Keratinocyte (primary cell): ENCODE results near the gene FGFR3. TPM values are rescaled to one million over a fixed set of nuclear protein-coding genes. Genes with fewer than 3 reads are reported as not detected.

ENCODE experiments used
- DNase-seq: peaks from one replicate; pipeline ENCODE4 v3.0.0-alpha.2; 2011; ENCODE audit warnings: low read depth, missing footprints, low spot score
- FAIRE-seq: peaks from 2 replicates; lab custom pipeline; 2011; peaks lifted over from hg19 to GRCh38; lab: Jason Lieb, UNC
- H2AFZ ChIP-seq: 2 replicates; pipeline ENCODE4 v1.6.0; 2012; ENCODE audit warnings: low read length, control low read depth, inconsistent platforms; ENCODE audit not compliant: control insufficient read depth
- H3K27ac ChIP-seq: 2 replicates; pipeline ENCODE4 v1.5.1; 2011; ENCODE audit warnings: low read length; ENCODE audit not compliant: control insufficient read depth, insufficient read depth
- H3K27me3 ChIP-seq: 3 replicates; pipeline ENCODE4 v1.6.0; 2011; ENCODE audit warnings: low read length; ENCODE audit not compliant: control insufficient read depth, insufficient read depth; ENCODE audit errors: extremely low read depth
- H3K36me3 ChIP-seq, 2 experiments: 2 replicates in 1 of 2; 3 replicates in 1 of 2; pipeline ENCODE4 v1.5.1; 2011; ENCODE audit warnings: low read length in 2 of 2, mild to moderate bottlenecking in 1 of 2; ENCODE audit not compliant: control insufficient read depth in 2 of 2, insufficient read depth in 2 of 2; ENCODE audit errors: extremely low read depth in 1 of 2
- H3K4me1 ChIP-seq: 3 replicates; pipeline ENCODE4 v1.5.1; 2011; ENCODE audit warnings: low read length; ENCODE audit not compliant: control insufficient read depth, insufficient read depth; ENCODE audit errors: extremely low read depth
- H3K4me2 ChIP-seq: 3 replicates; pipeline ENCODE4 v1.6.0; 2011; ENCODE audit warnings: low read depth, low read length; ENCODE audit not compliant: control insufficient read depth, insufficient read depth; ENCODE audit errors: extremely low read depth
- H3K4me3 ChIP-seq, 3 experiments: fragments of 200-600 bp in 1 of 3; sonication (generic) in 1 of 3; 2 replicates in 2 of 3; 3 replicates in 1 of 3; pipeline ENCODE4 v1.5.1; 2011 to 2016; ENCODE audit warnings: low read length in 3 of 3, mild to moderate bottlenecking in 3 of 3, control low read depth in 2 of 3, inconsistent platforms in 1 of 3, low read depth in 1 of 3, mixed read lengths in 1 of 3, mixed run types in 1 of 3, moderate library complexity in 1 of 3; ENCODE audit not compliant: control insufficient read depth in 2 of 3, insufficient read depth in 2 of 3; ENCODE audit errors: extremely low read depth in 1 of 3
- H3K79me2 ChIP-seq: 2 replicates; pipeline ENCODE4 v1.6.0; 2012; ENCODE audit warnings: low read length; ENCODE audit not compliant: control insufficient read depth, insufficient read depth
- H3K9ac ChIP-seq: 3 replicates; pipeline ENCODE4 v1.6.0; 2011; ENCODE audit warnings: low read length; ENCODE audit not compliant: control insufficient read depth, insufficient read depth; ENCODE audit errors: extremely low read depth
- H3K9me1 ChIP-seq: 3 replicates; pipeline ENCODE4 v1.6.0; 2011; ENCODE audit warnings: low read length; ENCODE audit not compliant: control insufficient read depth, insufficient read depth; ENCODE audit errors: extremely low read depth
- H3K9me3 ChIP-seq: 2 replicates; pipeline ENCODE4 v1.5.1; 2012; ENCODE audit warnings: low read depth, low read length; ENCODE audit not compliant: control insufficient read depth
- H4K20me1 ChIP-seq: 3 replicates; pipeline ENCODE4 v1.6.0; 2011; ENCODE audit warnings: low read length; ENCODE audit not compliant: control insufficient read depth, insufficient read depth; ENCODE audit errors: extremely low read depth
- EZH2 ChIP-seq: IDR thresholded peaks from one replicate; pipeline ENCODE4 v1.6.1; 2012; ENCODE audit warnings: inconsistent platforms, mild to moderate bottlenecking, low read length, moderate library complexity
- dilution Hi-C: fragments of 300-500 bp; cut with MboI; formaldehyde crosslinking; loops from one replicate; pipeline ENCODE4 v1.7.0; 2020; ENCODE audit warnings: low sequenced_read_pairs; ENCODE audit not compliant: extremely low pct_ligation_motif_present
- polyA plus RNA-seq, 5 experiments: library from polyadenylated mRNA; depleted of rRNA in 3 of 5; stranded (reverse) in 3 of 5; stranded (forward) in 1 of 5; unstranded in 1 of 5; fragments of >200 nt; gene quantifications; 1 replicate in 1 of 5; 2 replicates in 3 of 5; 3 replicates in 1 of 5; pipeline versions ENCODE4 v1.2.1 to v1.2.3, GENCODE V29; 2011 to 2012; ENCODE audit warnings: missing spikeins in 2 of 5, low read depth in 1 of 5, low replicate concordance in 1 of 5
- TF ChIP-seq, protein P1 (sequence below), 3 experiments: IDR thresholded peaks in 1 of 3; conservative IDR thresholded peaks in 1 of 3; optimal IDR thresholded peaks in 1 of 3; 2 replicates in 2 of 3; 3 replicates in 1 of 3; pipeline versions ENCODE3 to v1.5.1; 2011; ENCODE audit warnings: low read length in 3 of 3, mild to moderate bottlenecking in 3 of 3, moderate library complexity in 2 of 3, control low read depth in 1 of 3, inconsistent platforms in 1 of 3; ENCODE audit not compliant: insufficient read depth in 2 of 3; ENCODE audit errors: extremely low read depth in 1 of 3

FGFR3 gene
- polyA plus RNA-seq, 1 donor (not counting 4 experiments of a cell fraction or from before 2014, with no cell fraction given), result 45.2 TPM

- H4K20me1 ChIP-seq, result no peaks in the 10 kb centered on the region
- no peak overlapping the region for H3K4me2 ChIP-seq
- no peak overlapping the region for H2AFZ ChIP-seq
- TF ChIP-seq EZH2, result no peak
- TF ChIP-seq, protein P1, sequence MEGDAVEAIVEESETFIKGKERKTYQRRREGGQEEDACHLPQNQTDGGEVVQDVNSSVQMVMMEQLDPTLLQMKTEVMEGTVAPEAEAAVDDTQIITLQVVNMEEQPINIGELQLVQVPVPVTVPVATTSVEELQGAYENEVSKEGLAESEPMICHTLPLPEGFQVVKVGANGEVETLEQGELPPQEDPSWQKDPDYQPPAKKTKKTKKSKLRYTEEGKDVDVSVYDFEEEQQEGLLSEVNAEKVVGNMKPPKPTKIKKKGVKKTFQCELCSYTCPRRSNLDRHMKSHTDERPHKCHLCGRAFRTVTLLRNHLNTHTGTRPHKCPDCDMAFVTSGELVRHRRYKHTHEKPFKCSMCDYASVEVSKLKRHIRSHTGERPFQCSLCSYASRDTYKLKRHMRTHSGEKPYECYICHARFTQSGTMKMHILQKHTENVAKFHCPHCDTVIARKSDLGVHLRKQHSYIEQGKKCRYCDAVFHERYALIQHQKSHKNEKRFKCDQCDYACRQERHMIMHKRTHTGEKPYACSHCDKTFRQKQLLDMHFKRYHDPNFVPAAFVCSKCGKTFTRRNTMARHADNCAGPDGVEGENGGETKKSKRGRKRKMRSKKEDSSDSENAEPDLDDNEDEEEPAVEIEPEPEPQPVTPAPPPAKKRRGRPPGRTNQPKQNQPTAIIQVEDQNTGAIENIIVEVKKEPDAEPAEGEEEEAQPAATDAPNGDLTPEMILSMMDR (optimal IDR thresholded peaks at IDR 0.05 in 1 of 3, IDR thresholded peaks at IDR 0.05 in 1 of 3, conservative IDR thresholded peaks at IDR 0.05 in 1 of 3; ENCODE audit: extremely low read depth in 1 of 3, insufficient read depth in 2 of 3, low read length in 3 of 3), result no peak
- H3K4me3 ChIP-seq, result no peak overlapping the region
- FAIRE-seq, result no peak
- no peak for DNase-seq
- no peak overlapping the region for H3K27ac ChIP-seq
- H3K4me1 ChIP-seq, result peaks cover 40% of the 10 kb centered on the region
- no peak overlapping the region for H3K9ac ChIP-seq
- H3K79me2 ChIP-seq, result no peaks in the 10 kb centered on the region
- no peaks in the 10 kb centered on the region for H3K36me3 ChIP-seq
- peaks cover 2% of the 10 kb centered on the region for H3K9me1 ChIP-seq
- no peaks in the 10 kb centered on the region for H3K9me3 ChIP-seq
- H3K27me3 ChIP-seq, result no peaks in the 10 kb centered on the region
- dilution Hi-C loops, result no loop called here
These were observed 30.0 kb upstream of the FGFR3 start for GRCh38 chr4:1763070-1763549.

DNA sequence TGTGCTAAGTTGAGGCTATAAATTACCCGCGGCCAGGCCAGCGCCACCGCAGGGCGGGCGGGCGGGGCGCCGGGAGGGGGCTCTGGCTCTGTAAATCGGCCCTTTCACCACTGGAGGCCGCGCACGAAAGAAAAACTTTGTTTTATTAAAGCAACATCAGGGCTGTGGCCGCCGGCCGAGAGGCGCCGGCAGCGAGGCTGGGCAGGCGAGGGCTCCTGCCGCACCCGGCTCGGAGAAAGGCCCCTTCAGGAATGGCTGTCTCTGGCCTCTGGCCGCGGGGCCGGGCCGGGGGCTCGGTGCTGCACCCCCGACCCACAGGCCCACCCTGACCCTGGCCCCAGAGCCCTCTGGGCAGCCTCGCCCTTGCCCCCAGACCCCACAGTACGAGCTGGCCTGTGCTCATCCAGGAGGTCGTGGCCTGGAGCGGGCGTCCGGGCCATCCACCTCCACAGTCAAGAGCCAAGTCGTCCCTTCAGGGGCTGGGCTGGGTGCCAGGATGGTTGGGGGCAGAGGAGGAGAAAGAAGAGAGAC, 29.5 kb upstream of the FGFR3 start:
- Histone ChIP-seq H2AFZ (no peak overlapping the region), H3K27ac (no peak overlapping the region), H3K9ac (no peak overlapping the region), H3K9me3 (no peaks in the 10 kb centered on the region), H3K4me1 (peaks cover 40% of the 10 kb centered on the region), H3K9me1 (peaks cover 2% of the 10 kb centered on the region), H3K36me3 (no peaks in the 10 kb centered on the region), H3K79me2 (no peaks in the 10 kb centered on the region), H3K4me2 (peak overlapping the region; percentile 22), H3K4me3 (no peak overlapping the region), H4K20me1 (no peaks in the 10 kb centered on the region), H3K27me3 (no peaks in the 10 kb centered on the region)
- TF ChIP-seq EZH2, result no peak
- TF ChIP-seq, protein P1 (optimal IDR thresholded peaks at IDR 0.05 in 1 of 3, IDR thresholded peaks at IDR 0.05 in 1 of 3, conservative IDR thresholded peaks at IDR 0.05 in 1 of 3; ENCODE audit: extremely low read depth in 1 of 3, insufficient read depth in 2 of 3, low read length in 3 of 3), result no peak
- FAIRE-seq (no peak), DNase-seq (no peak)
- dilution Hi-C loops, result no loop called here
